H1 (cell line): ENCODE results near the gene PDZRN3. TPM values are rescaled to one million over a fixed set of nuclear protein-coding genes. Genes with fewer than 3 reads are reported as not detected.

Experiments used
- CTCF ChIA-PET: fragments of 300-600 bp; sonication (Branson Sonifier 250); formaldehyde crosslinking; loops from one replicate; lab custom pipeline; 2021; ENCODE audit not compliant: partially characterized antibody; lab: Charles Lee
- POLR2A ChIA-PET: fragments of 300-600 bp; sonication (Branson Sonifier 250); formaldehyde crosslinking; loops from one replicate; lab custom pipeline; 2021; ENCODE audit warnings: inconsistent platforms; ENCODE audit not compliant: partially characterized antibody; lab: Charles Lee
- DNase-seq, 2 experiments: peaks; one replicate each; pipeline versions ENCODE4 v3.0.0 to v3.0.0-alpha.2; 2010 to 2022; ENCODE audit warnings: low spot score in 2 of 2, low read depth in 1 of 2, mixed read lengths in 1 of 2
- FAIRE-seq: peaks from 2 replicates; lab custom pipeline; 2011; peaks lifted over from hg19 to GRCh38; lab: Jason Lieb, UNC
- H2AFZ ChIP-seq: 2 replicates; pipeline ENCODE4 v1.8.1; 2012; ENCODE audit warnings: low read length, inconsistent platforms
- H2AK5ac ChIP-seq: 2 replicates; pipeline ENCODE4 v1.6.1; 2013; ENCODE audit warnings: low read depth, low read length
- H2BK120ac ChIP-seq: replicated peaks from 2 replicates; pipeline ENCODE3; 2013; ENCODE audit warnings: low read depth, low read length, inconsistent platforms
- H2BK12ac ChIP-seq: 2 replicates; pipeline ENCODE4 v1.6.1; 2013; ENCODE audit warnings: low read depth, low read length
- H2BK15ac ChIP-seq: 2 replicates; pipeline ENCODE4 v1.6.1; 2013; ENCODE audit warnings: low read length
- H2BK20ac ChIP-seq: 2 replicates; pipeline ENCODE4 v1.6.1; 2013; ENCODE audit warnings: low read length
- H2BK5ac ChIP-seq: 2 replicates; pipeline ENCODE4 v1.6.1; 2013; ENCODE audit warnings: low read depth, low read length
- H3K14ac ChIP-seq: 2 replicates; pipeline ENCODE4 v1.6.1; 2013; ENCODE audit warnings: inconsistent platforms; ENCODE audit not compliant: insufficient read length
- H3K18ac ChIP-seq: 2 replicates; pipeline ENCODE4 v1.6.1; 2013; ENCODE audit warnings: low read length; ENCODE audit errors: extremely low read depth
- H3K23ac ChIP-seq: 2 replicates; pipeline ENCODE4 v1.6.1; 2013; ENCODE audit warnings: inconsistent platforms; ENCODE audit not compliant: insufficient read length
- H3K23me2 ChIP-seq: 2 replicates; pipeline ENCODE4 v1.6.1; 2013; ENCODE audit warnings: low read depth, low read length
- H3K27ac ChIP-seq: 2 replicates; pipeline ENCODE4 v1.6.1; 2011; ENCODE audit warnings: low read depth, low read length, inconsistent platforms
- H3K27me3 ChIP-seq, 4 experiments: replicated peaks in 1 of 4; 1 replicate in 1 of 4; 2 replicates in 3 of 4; pipeline versions ENCODE4 v1.6.1 to v1.8.1; 2011 to 2013; ENCODE audit warnings: low read length in 3 of 4, mild to moderate bottlenecking in 3 of 4, inconsistent platforms in 2 of 4, mixed read lengths in 2 of 4, moderate library complexity in 1 of 4; ENCODE audit not compliant: control insufficient read depth in 3 of 4, insufficient read depth in 3 of 4; ENCODE audit errors: extremely low read depth in 1 of 4
- H3K36me3 ChIP-seq, 4 experiments: 2 replicates each; pipeline versions ENCODE4 v1.6.1 to v1.8.1; 2011 to 2013; ENCODE audit warnings: mild to moderate bottlenecking in 4 of 4, low read length in 3 of 4, moderate library complexity in 2 of 4, control low read depth in 1 of 4, inconsistent platforms in 1 of 4; ENCODE audit not compliant: insufficient read depth in 4 of 4, control insufficient read depth in 2 of 4
- H3K4ac ChIP-seq: replicated peaks from 2 replicates; pipeline ENCODE3; 2013; ENCODE audit warnings: low read length, low read depth, mixed read lengths, inconsistent platforms; ENCODE audit not compliant: insufficient read length
- H3K4me1 ChIP-seq, 4 experiments: replicated peaks in 1 of 4; 1 replicate in 1 of 4; 2 replicates in 3 of 4; pipeline versions ENCODE4 v1.6.1 to v1.8.1; 2011 to 2013; ENCODE audit warnings: low read length in 3 of 4, inconsistent platforms in 2 of 4, mixed read lengths in 1 of 4; ENCODE audit not compliant: insufficient read depth in 4 of 4, control insufficient read depth in 3 of 4
- H3K4me2 ChIP-seq, 2 experiments: 2 replicates each; pipeline versions ENCODE4 v1.6.1 to v1.8.1; 2011 to 2013; ENCODE audit warnings: low read depth in 2 of 2, low read length in 2 of 2, control low read depth in 1 of 2, inconsistent platforms in 1 of 2, mild to moderate bottlenecking in 1 of 2; ENCODE audit not compliant: insufficient read depth in 1 of 2
- H3K4me3 ChIP-seq, 4 experiments: fragments of 200-600, 300-600 bp in 1 of 4; sonication (generic), shearing (Covaris generic), sonication (Bioruptor Twin) in 1 of 4; 2 replicates each; pipeline versions ENCODE4 v1.5.1 to v1.8.1; 2011 to 2016; ENCODE audit warnings: low read length in 4 of 4, low read depth in 3 of 4, control low read depth in 2 of 4, inconsistent platforms in 2 of 4, mild to moderate bottlenecking in 2 of 4, mixed read lengths in 1 of 4, moderate library complexity in 1 of 4; ENCODE audit not compliant: insufficient read depth in 2 of 4; ENCODE audit errors: extremely low read depth in 1 of 4
- H3K56ac ChIP-seq: replicated peaks from 2 replicates; pipeline ENCODE3; 2013; ENCODE audit warnings: low read depth, mild to moderate bottlenecking, mixed read lengths, low read length, inconsistent platforms; ENCODE audit not compliant: insufficient read length
- H3K79me1 ChIP-seq: 2 replicates; pipeline ENCODE4 v1.6.1; 2013; ENCODE audit warnings: low read depth, low read length, control low read depth
- H3K79me2 ChIP-seq, 2 experiments: 2 replicates each; pipeline versions ENCODE4 v1.6.1 to v1.8.1; 2012 to 2013; ENCODE audit warnings: low read length in 2 of 2, mild to moderate bottlenecking in 2 of 2, inconsistent platforms in 1 of 2; ENCODE audit not compliant: insufficient read depth in 2 of 2, control insufficient read depth in 1 of 2
- H3K9ac ChIP-seq, 4 experiments: replicated peaks in 1 of 4; 1 replicate in 1 of 4; 2 replicates in 3 of 4; pipeline versions ENCODE4 v1.6.1 to v1.8.1; 2011 to 2013; ENCODE audit warnings: low read depth in 3 of 4, low read length in 3 of 4, control low read depth in 2 of 4, mild to moderate bottlenecking in 2 of 4, moderate library complexity in 2 of 4, inconsistent platforms in 1 of 4; ENCODE audit errors: extremely low read depth in 1 of 4
- H3K9me3 ChIP-seq, 2 experiments: 2 replicates each; pipeline versions ENCODE4 v1.6.1 to v1.8.1; 2012 to 2013; ENCODE audit warnings: mild to moderate bottlenecking in 2 of 2, moderate library complexity in 2 of 2, control low read depth in 1 of 2, inconsistent platforms in 1 of 2, low read depth in 1 of 2, low read length in 1 of 2, mixed read lengths in 1 of 2; ENCODE audit not compliant: insufficient read depth in 2 of 2
- H4K20me1 ChIP-seq, 2 experiments: replicated peaks in 1 of 2; 2 replicates each; pipeline versions ENCODE3 to v1.8.1; 2011 to 2013; ENCODE audit warnings: inconsistent platforms in 2 of 2, low read length in 2 of 2, mild to moderate bottlenecking in 1 of 2; ENCODE audit not compliant: insufficient read depth in 2 of 2, control insufficient read depth in 1 of 2
- H4K5ac ChIP-seq: 2 replicates; pipeline ENCODE4 v1.6.1; 2013; ENCODE audit warnings: low read length, low read depth, mixed read lengths, inconsistent platforms; ENCODE audit not compliant: insufficient read length
- H4K8ac ChIP-seq: 2 replicates; pipeline ENCODE4 v1.8.0; 2013; ENCODE audit warnings: mild to moderate bottlenecking, moderate library complexity, low read length, inconsistent platforms; ENCODE audit not compliant: insufficient read depth; ENCODE audit errors: extremely low read depth
- H4K91ac ChIP-seq: replicated peaks from 2 replicates; pipeline ENCODE3; 2013; ENCODE audit warnings: low read length, mixed read lengths, inconsistent platforms; ENCODE audit not compliant: insufficient read length
- BCL11A ChIP-seq, 2 experiments: IDR thresholded peaks; one replicate each; pipeline ENCODE4 v1.6.1; 2011; ENCODE audit warnings: low read depth in 2 of 2, low read length in 2 of 2, mild to moderate bottlenecking in 2 of 2
- CEBPB ChIP-seq: IDR thresholded peaks from 2 replicates; pipeline ENCODE4 v1.6.1; 2012; ENCODE audit warnings: low read depth, low read length
- CTBP2 ChIP-seq: IDR thresholded peaks from 2 replicates; pipeline ENCODE4 v1.7.0; 2011; ENCODE audit warnings: borderline replicate concordance, mild to moderate bottlenecking, moderate library complexity, mixed read lengths, low read length; ENCODE audit not compliant: insufficient read depth, insufficient read length
- EZH2 ChIP-seq: fragments of 200-600 bp; sonication (generic); IDR thresholded peaks from 2 replicates; pipeline ENCODE4 v1.7.1; 2012; ENCODE audit warnings: low read depth, mild to moderate bottlenecking, moderate library complexity, low read length, inconsistent platforms; ENCODE audit not compliant: severe bottlenecking
- HDAC6 ChIP-seq: IDR thresholded peaks from one replicate; pipeline ENCODE4 v1.7.1; 2012; ENCODE audit warnings: low read depth, mild to moderate bottlenecking, inconsistent platforms, low read length, moderate library complexity
- JUN ChIP-seq: IDR thresholded peaks from 2 replicates; pipeline ENCODE4 v1.6.1; 2011; ENCODE audit warnings: low read depth, mild to moderate bottlenecking, improper control_type of control experiment, low read length
- KDM1A ChIP-seq: fragments of 200-600, 300-600 bp; sonication (generic); IDR thresholded peaks from 2 replicates; pipeline ENCODE4 v1.7.1; 2016; ENCODE audit warnings: mild to moderate bottlenecking, low read length, borderline replicate concordance
- MAX ChIP-seq: IDR thresholded peaks from 2 replicates; pipeline ENCODE4 v1.6.1; 2012; ENCODE audit warnings: inconsistent platforms
- SP4 ChIP-seq: IDR thresholded peaks from 2 replicates; pipeline ENCODE4 v1.6.1; 2012; ENCODE audit warnings: low read length, inconsistent platforms
- TCF12 ChIP-seq: IDR thresholded peaks from 2 replicates; pipeline ENCODE4 v1.6.1; 2011; ENCODE audit warnings: low read depth, mild to moderate bottlenecking, low read length
- TEAD4 ChIP-seq: IDR thresholded peaks from 2 replicates; pipeline ENCODE4 v1.6.1; 2012; ENCODE audit warnings: low read depth, low read length, inconsistent platforms, mixed read lengths
- WGBS, 2 experiments: shearing (Covaris generic) in 1 of 2; methylation state at CpG; one replicate each; pipeline versions ENCODE4 v1.1.6 to v1.1.7; 2013 to 2015; ENCODE audit warnings: low lambda C conversion rate in 2 of 2, mixed read lengths in 2 of 2, inconsistent platforms in 1 of 2, low coverage in 1 of 2, missing lambda C conversion rate in 1 of 2; ENCODE audit not compliant: insufficient replicate concordance in 2 of 2, insufficient coverage in 1 of 2, insufficient read length in 1 of 2; ENCODE audit errors: extremely low coverage in 1 of 2, missing lambda C conversion rate in 1 of 2; 5-methylcytosine and 5-hydroxymethylcytosine counted together
- polyA plus RNA-seq, 7 experiments: library from polyadenylated mRNA; depleted of rRNA in 3 of 7; stranded (reverse) in 5 of 7; unstranded in 2 of 7; fragments of >200 nt in 5 of 7; fragments of 200-250 nt in 2 of 7; gene quantifications; 1 replicate in 5 of 7; 2 replicates in 1 of 7; 4 replicates in 1 of 7; pipeline versions ENCODE4 v1.2.1 to v1.2.3, GENCODE V29; 2011 to 2013; ENCODE audit warnings: missing spikeins in 2 of 7, mixed read lengths in 2 of 7
- total RNA-seq: library from RNA; stranded (reverse); fragmentation: NEBNext Ultra II Directional; extraction: Animal tissue kit (Norgen Biotek cat#: 25700); gene quantifications from 2 replicates; pipeline ENCODE4 v1.2.1, GENCODE V29; 2021

PDZRN3 gene
- total and polyA plus RNA-seq, 2 of the 8 experiments (the other 6 are each of a cell fraction or from before 2014, with no cell fraction given) = 4.2 to 20.5 TPM

- no peak overlapping the region for H4K8ac ChIP-seq
- ChIA-PET POLR2A (no interaction called here), CTCF (no interaction called here)
- H3K27me3 ChIP-seq = no peaks in the 10 kb centered on the region
- H3K4ac ChIP-seq = no peak overlapping the region
- no peak overlapping the region for H2BK20ac ChIP-seq
- H3K9me3 ChIP-seq = no peaks in the 10 kb centered on the region
- WGBS, 2 experiments = 94% methylated on average over 2 of the region's 2 CpGs; no CpG with 5 or more reads in 1 of the 2 experiments
- H2BK12ac ChIP-seq = no peak overlapping the region
- no peak overlapping the region for H3K14ac ChIP-seq
- DNase-seq (no peak), FAIRE-seq (no peak)
- H3K4me3 ChIP-seq = no peak overlapping the region
- no peak overlapping the region for H3K23ac ChIP-seq
- H2AFZ ChIP-seq = no peak overlapping the region
- peaks cover 0 to 8% of the 10 kb centered on the region in 2 experiments for H4K20me1 ChIP-seq
- no peak overlapping the region for H2BK120ac ChIP-seq
- H3K4me1 ChIP-seq = peaks cover 0 to 5% (median 1%) of the 10 kb centered on the region in 4 experiments; a peak in 2 of 7 replicates
- peaks cover 0 to 15% of the 10 kb centered on the region in 2 experiments; a peak in 2 of 4 replicates for H3K79me2 ChIP-seq
- no peak overlapping the region for H2BK15ac ChIP-seq
- H3K4me2 ChIP-seq = no peak overlapping the region
- no peak overlapping the region for H3K18ac ChIP-seq
- no peak overlapping the region for H4K5ac ChIP-seq
- H2BK5ac ChIP-seq = no peak overlapping the region
- H4K91ac ChIP-seq = no peak overlapping the region
- no peaks in the 10 kb centered on the region for H3K36me3 ChIP-seq
- H2AK5ac ChIP-seq = no peak overlapping the region
- H3K56ac ChIP-seq = no peak overlapping the region
- H3K27ac ChIP-seq = no peak overlapping the region
- H3K79me1 ChIP-seq = no peaks in the 10 kb centered on the region; the same call in 1 of the 2 replicates
- no peaks in the 10 kb centered on the region for H3K23me2 ChIP-seq
- H3K9ac ChIP-seq = no peak overlapping the region
- no peak for TF ChIP-seq KDM1A
- no peak for TF ChIP-seq SP4
- TF ChIP-seq MAX = no peak
- TF ChIP-seq JUN = no peak
- TF ChIP-seq TEAD4 = no peak
- no peak for TF ChIP-seq TCF12
- TF ChIP-seq EZH2 = no peak
- no peak for TF ChIP-seq CEBPB
- no peak for TF ChIP-seq BCL11A (IDR thresholded peaks at IDR 0.05; ENCODE audit: low read depth in 2 of 2, low read length in 2 of 2)
- no peak for TF ChIP-seq CTBP2
- no peak for TF ChIP-seq HDAC6
Measured at GRCh38 chr3:73609655-73610054, 15.1 kb downstream of the PDZRN3 start.
